ENCODE results near the gene CABLES2.

DNA sequence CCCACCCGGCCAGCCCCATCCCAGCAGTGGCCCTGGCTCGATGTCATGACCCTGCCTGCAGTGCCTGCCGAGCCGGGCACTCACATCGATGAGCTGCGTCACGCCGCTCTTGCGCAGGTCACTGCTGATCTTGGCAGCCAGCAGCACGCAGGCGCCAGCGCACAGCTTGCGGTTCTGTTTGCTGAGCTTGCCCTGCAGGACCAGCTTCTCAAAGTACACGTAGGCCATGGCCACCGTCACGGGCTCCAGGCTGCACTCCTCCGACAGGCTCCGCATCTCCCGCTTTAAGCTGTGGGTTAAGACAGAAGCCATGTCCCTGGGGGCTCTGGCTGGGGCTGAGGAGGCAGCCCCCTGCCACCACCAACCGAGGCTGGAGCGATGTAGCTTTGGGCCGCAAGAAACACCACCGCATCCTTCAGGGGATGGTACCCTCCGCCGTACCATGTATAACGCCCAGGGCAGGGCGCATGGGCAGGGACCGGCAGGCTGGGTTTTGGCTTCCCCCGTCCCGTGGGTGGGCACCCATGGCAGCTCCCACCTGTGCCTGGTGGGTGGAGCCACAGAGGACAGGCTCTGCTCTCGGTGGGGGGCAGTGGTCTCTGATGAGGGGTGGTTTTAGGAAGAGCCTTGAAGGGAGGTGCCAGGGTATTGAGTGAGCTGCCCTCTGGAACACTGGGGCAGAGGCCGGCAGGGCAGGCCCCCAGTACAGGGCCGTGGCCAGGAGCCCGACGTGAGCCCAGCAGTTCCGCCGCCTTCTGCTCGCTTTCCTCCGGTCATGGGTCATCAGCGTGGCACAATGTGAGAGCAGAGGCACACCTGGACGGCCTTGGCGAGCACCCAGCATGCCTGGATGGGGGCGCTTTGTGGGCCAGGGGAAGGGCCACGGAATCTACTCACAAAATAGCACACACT is 15.7 kb downstream of the CABLES2 start:
- TF ChIP-seq, protein P1, sequence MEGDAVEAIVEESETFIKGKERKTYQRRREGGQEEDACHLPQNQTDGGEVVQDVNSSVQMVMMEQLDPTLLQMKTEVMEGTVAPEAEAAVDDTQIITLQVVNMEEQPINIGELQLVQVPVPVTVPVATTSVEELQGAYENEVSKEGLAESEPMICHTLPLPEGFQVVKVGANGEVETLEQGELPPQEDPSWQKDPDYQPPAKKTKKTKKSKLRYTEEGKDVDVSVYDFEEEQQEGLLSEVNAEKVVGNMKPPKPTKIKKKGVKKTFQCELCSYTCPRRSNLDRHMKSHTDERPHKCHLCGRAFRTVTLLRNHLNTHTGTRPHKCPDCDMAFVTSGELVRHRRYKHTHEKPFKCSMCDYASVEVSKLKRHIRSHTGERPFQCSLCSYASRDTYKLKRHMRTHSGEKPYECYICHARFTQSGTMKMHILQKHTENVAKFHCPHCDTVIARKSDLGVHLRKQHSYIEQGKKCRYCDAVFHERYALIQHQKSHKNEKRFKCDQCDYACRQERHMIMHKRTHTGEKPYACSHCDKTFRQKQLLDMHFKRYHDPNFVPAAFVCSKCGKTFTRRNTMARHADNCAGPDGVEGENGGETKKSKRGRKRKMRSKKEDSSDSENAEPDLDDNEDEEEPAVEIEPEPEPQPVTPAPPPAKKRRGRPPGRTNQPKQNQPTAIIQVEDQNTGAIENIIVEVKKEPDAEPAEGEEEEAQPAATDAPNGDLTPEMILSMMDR (conservative IDR thresholded peaks at IDR 0.05 in 1 of 2, IDR thresholded peaks at IDR 0.05 in 1 of 2; ENCODE audit: extremely low read depth in 1 of 2, insufficient read depth in 1 of 2, low read depth in 1 of 2, low read length in 2 of 2) = no peak
- no peak for TF ChIP-seq EZH2 (IDR thresholded peaks at IDR 0.05; ENCODE audit: borderline replicate concordance, low read length)
